ENCODE results near the gene PROSER2. TPM values are rescaled to one million over a fixed set of nuclear protein-coding genes. Genes with fewer than 3 reads are reported as not detected.

PROSER2 gene
- total and polyA plus RNA-seq, 9 of the 15 experiments (the other 6 are each of a cell fraction or from before 2014, with no cell fraction given), result 0.62 to 14.8 (median 2.9) TPM

DNA sequence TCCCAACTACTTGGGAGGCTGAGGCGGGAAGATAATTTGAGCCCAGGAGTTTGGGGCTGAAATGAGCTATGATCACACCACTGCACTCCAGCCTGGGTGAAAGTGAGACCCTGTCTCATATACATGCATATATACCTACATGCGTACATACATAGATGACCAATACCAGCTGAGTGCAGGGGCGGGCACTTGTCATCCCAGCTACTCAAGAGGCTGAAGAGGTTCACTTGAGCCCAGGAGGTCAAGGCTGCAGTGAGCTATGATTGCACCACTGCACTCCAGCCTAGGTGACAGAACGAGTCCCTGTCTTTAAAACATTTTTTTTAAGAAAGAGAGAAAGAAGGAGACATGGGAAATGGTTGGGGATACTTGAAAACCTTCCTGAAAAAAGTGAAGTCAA lies 17.4 kb upstream of the PROSER2 start:
- no peak for ATAC-seq
- ChIA-PET POLR2A (interaction anchor here (0.5 to 0.6 kb wide), 2 partner anchors 30 to 460 kb away, joined by 3 read pairs; no protein-coding TSS in a partner anchor), CTCF (ENCODE audit: low intra/inter-chr PET ratio) (no interaction called here)
- Histone ChIP-seq H3K9me3 (replicated peaks; ENCODE audit: control insufficient read depth, insufficient read depth, low read depth, low read length) (no peaks in the 10 kb centered on the region), H3K4me3 (no peak overlapping the region), H3K36me3 (ENCODE audit: control insufficient read depth, insufficient read depth, low read length) (no peaks in the 10 kb centered on the region), H4K20me1 (replicated peaks; ENCODE audit: control insufficient read depth, insufficient read depth, low read length) (no peaks in the 10 kb centered on the region), H3K27me3 (ENCODE audit: control insufficient read depth in 2 of 2, insufficient read depth in 2 of 2, low read length in 2 of 2) (peaks cover 65 to 79% of the 10 kb centered on the region in 2 experiments), H3K27ac (ENCODE audit: extremely low read depth, low read depth, low read length) (no peak overlapping the region), H2AFZ (ENCODE audit: low read depth, low read length) (no peak overlapping the region), H3K4me1 (replicated peaks in 1 of 2; ENCODE audit: control insufficient read depth in 2 of 2, insufficient read depth in 2 of 2, low read length in 2 of 2) (peaks cover 2 to 7% of the 10 kb centered on the region in 2 experiments; a peak in 3 of 5 replicates), H3K79me2 (ENCODE audit: control insufficient read depth, insufficient read depth, low read length) (no peaks in the 10 kb centered on the region), H3K9me1 (ENCODE audit: control insufficient read depth, insufficient read depth, low read length) (no peaks in the 10 kb centered on the region), H3K9ac (ENCODE audit: insufficient read depth in 1 of 2, low read depth in 2 of 2, low read length in 2 of 2) (no peak overlapping the region), H3K4me2 (ENCODE audit: insufficient read depth, low read length) (no peak overlapping the region)
- DNase-seq (ENCODE audit: extremely low read depth in 1 of 4, low spot score in 3 of 4), result no peak
- FAIRE-seq, result no peak
- intact Hi-C loops (cut with micrococcal nuclease), result no loop called here
- 5% methylated on average over 4 of the region's 4 CpGs for WGBS (ENCODE audit: insufficient coverage, low coverage, missing lambda C conversion rate)
- in situ Hi-C loops (cut with MboI), result no loop called here
- no TSS peak for BruUV-seq (replicated peaks)
- TF ChIP-seq ZNF445 (CRISPR knock-in tag; IDR thresholded peaks at IDR 0.05; ENCODE audit: low read depth), result no peak
- TF ChIP-seq ZNF589 (CRISPR knock-in tag; IDR thresholded peaks at IDR 0.05; ENCODE audit: low read depth), result no peak
- TF ChIP-seq, protein P1, sequence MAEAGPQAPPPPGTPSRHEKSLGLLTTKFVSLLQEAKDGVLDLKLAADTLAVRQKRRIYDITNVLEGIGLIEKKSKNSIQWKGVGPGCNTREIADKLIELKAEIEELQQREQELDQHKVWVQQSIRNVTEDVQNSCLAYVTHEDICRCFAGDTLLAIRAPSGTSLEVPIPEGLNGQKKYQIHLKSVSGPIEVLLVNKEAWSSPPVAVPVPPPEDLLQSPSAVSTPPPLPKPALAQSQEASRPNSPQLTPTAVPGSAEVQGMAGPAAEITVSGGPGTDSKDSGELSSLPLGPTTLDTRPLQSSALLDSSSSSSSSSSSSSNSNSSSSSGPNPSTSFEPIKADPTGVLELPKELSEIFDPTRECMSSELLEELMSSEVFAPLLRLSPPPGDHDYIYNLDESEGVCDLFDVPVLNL (CRISPR knock-in tag; IDR thresholded peaks at IDR 0.05; ENCODE audit: low read depth), result no peak
- TF ChIP-seq, protein P2, sequence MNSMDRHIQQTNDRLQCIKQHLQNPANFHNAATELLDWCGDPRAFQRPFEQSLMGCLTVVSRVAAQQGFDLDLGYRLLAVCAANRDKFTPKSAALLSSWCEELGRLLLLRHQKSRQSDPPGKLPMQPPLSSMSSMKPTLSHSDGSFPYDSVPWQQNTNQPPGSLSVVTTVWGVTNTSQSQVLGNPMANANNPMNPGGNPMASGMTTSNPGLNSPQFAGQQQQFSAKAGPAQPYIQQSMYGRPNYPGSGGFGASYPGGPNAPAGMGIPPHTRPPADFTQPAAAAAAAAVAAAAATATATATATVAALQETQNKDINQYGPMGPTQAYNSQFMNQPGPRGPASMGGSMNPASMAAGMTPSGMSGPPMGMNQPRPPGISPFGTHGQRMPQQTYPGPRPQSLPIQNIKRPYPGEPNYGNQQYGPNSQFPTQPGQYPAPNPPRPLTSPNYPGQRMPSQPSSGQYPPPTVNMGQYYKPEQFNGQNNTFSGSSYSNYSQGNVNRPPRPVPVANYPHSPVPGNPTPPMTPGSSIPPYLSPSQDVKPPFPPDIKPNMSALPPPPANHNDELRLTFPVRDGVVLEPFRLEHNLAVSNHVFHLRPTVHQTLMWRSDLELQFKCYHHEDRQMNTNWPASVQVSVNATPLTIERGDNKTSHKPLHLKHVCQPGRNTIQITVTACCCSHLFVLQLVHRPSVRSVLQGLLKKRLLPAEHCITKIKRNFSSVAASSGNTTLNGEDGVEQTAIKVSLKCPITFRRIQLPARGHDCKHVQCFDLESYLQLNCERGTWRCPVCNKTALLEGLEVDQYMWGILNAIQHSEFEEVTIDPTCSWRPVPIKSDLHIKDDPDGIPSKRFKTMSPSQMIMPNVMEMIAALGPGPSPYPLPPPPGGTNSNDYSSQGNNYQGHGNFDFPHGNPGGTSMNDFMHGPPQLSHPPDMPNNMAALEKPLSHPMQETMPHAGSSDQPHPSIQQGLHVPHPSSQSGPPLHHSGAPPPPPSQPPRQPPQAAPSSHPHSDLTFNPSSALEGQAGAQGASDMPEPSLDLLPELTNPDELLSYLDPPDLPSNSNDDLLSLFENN (IDR thresholded peaks at IDR 0.05; ENCODE audit: low read depth in 2 of 2, low read length in 2 of 2), result no peak
- TF ChIP-seq ZNF695 (CRISPR knock-in tag; IDR thresholded peaks at IDR 0.05), result no peak
- no peak for TF ChIP-seq NFIX (CRISPR knock-in tag; IDR thresholded peaks at IDR 0.05; ENCODE audit: low read depth)
- no peak for TF ChIP-seq NELFE (IDR thresholded peaks at IDR 0.05; ENCODE audit: insufficient read depth, insufficient read length)
- TF ChIP-seq, protein P3, sequence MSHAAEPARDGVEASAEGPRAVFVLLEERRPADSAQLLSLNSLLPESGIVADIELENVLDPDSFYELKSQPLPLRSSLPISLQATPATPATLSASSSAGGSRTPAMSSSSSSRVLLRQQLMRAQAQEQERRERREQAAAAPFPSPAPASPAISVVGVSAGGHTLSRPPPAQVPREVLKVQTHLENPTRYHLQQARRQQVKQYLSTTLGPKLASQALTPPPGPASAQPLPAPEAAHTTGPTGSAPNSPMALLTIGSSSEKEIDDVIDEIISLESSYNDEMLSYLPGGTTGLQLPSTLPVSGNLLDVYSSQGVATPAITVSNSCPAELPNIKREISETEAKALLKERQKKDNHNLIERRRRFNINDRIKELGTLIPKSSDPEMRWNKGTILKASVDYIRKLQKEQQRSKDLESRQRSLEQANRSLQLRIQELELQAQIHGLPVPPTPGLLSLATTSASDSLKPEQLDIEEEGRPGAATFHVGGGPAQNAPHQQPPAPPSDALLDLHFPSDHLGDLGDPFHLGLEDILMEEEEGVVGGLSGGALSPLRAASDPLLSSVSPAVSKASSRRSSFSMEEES (CRISPR knock-in tag; IDR thresholded peaks at IDR 0.05), result no peak
- TF ChIP-seq PTRF (tag; IDR thresholded peaks at IDR 0.05), result no peak
- no peak for TF ChIP-seq RHOXF2B (CRISPR knock-in tag; conservative IDR thresholded peaks at IDR 0.05)
- TF ChIP-seq, protein P4, sequence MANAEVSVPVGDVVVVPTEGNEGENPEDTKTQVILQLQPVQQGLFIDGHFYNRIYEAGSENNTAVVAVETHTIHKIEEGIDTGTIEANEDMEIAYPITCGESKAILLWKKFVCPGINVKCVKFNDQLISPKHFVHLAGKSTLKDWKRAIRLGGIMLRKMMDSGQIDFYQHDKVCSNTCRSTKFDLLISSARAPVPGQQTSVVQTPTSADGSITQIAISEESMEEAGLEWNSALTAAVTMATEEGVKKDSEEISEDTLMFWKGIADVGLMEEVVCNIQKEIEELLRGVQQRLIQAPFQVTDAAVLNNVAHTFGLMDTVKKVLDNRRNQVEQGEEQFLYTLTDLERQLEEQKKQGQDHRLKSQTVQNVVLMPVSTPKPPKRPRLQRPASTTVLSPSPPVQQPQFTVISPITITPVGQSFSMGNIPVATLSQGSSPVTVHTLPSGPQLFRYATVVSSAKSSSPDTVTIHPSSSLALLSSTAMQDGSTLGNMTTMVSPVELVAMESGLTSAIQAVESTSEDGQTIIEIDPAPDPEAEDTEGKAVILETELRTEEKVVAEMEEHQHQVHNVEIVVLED (CRISPR knock-in tag; IDR thresholded peaks at IDR 0.05), result no peak
- no peak for TF ChIP-seq ZFP30 (CRISPR knock-in tag; IDR thresholded peaks at IDR 0.05; ENCODE audit: borderline replicate concordance)
